ENCODE measurements around the gene ADCK1.
"Not testable (repeated sequence)": the region's sequence is repeated elsewhere in the genome, so short reads cannot be mapped to it uniquely, and the experiment has no call there.

DNA sequence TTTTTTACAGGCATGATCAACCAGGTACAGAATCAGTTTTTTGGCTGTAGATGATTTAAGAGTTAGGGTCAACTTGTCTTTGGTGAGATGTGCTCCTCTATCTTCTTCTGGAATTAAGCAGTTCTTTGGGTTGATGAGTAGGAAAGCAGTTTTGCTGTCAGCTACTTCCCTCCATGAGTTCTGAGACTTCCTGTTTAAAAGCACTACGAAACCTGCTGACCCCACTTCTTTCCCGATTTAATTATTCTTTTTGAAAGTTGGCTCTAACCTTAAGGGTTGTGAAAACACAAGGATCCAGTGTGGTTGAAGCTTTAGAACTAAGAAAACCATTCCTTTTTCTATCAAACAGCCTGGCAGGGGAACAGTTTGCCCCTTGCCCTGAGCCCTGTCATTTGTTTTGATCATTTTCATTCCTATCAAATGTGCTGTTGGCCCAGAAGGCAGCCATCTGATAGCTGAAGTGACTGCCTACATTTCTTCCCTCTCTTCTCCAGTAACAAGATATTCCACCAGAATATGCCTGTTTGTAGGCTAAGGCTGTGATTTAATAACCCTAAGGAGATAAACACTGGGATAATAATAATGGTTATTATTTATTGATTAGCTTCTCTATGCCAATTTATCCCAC is 31.4 kb upstream of the ADCK1 start:
- TF ChIP-seq SUZ12 (IDR thresholded peaks at IDR 0.05; ENCODE audit: extremely low read depth, insufficient read depth, insufficient read length); YY1 (IDR thresholded peaks at IDR 0.05; ENCODE audit: insufficient read depth, insufficient read length): not testable (repeated sequence)

Data from NT2/D1 (cell line).